Aorta (tissue), 5 donors: ENCODE results near the gene MCM10. TPM values are rescaled to one million over a fixed set of nuclear protein-coding genes. Genes with fewer than 3 reads are reported as not detected.

Experiments used
- ATAC-seq: fragments of 200-7000 bp; cut with Tn5 transposase; one replicate; pipeline ENCODE4 v1.9.1; 2022; ENCODE audit warnings: moderate library complexity; ENCODE audit not compliant: low FRiP score
- DNase-seq, 2 donors: peaks; one replicate each; pipeline ENCODE4 v3.0.0-alpha.2; 2020
- H3K27ac ChIP-seq, 2 donors: one replicate each; pipeline ENCODE4 v1.5.1; 2013; ENCODE audit warnings: low read length in 2 of 2, mild to moderate bottlenecking in 2 of 2, moderate library complexity in 2 of 2, control low read depth in 1 of 2, inconsistent platforms in 1 of 2, low read depth in 1 of 2
- H3K27me3 ChIP-seq, 2 donors: one replicate each; pipeline ENCODE4 v1.6.1; 2013; ENCODE audit warnings: control low read depth in 1 of 2, low read length in 1 of 2, mild to moderate bottlenecking in 1 of 2, moderate library complexity in 1 of 2; ENCODE audit not compliant: insufficient read depth in 2 of 2, control insufficient read depth in 1 of 2
- H3K36me3 ChIP-seq, 2 donors: one replicate each; pipeline ENCODE4 v1.6.1; 2013; ENCODE audit warnings: control low read depth in 1 of 2, low read length in 1 of 2, mild to moderate bottlenecking in 1 of 2; ENCODE audit not compliant: insufficient read depth in 2 of 2, control insufficient read depth in 1 of 2
- H3K4me1 ChIP-seq, 2 donors: one replicate each; pipeline ENCODE4 v1.6.1; 2013; ENCODE audit warnings: low read length in 2 of 2, control low read depth in 1 of 2, mild to moderate bottlenecking in 1 of 2, moderate library complexity in 1 of 2; ENCODE audit not compliant: insufficient read depth in 2 of 2, control insufficient read depth in 1 of 2
- H3K4me3 ChIP-seq, 2 donors: one replicate each; pipeline ENCODE4 v1.5.1; 2013; ENCODE audit warnings: low read length in 2 of 2, control low read depth in 1 of 2, mild to moderate bottlenecking in 1 of 2
- H3K9me3 ChIP-seq: one replicate; pipeline ENCODE4 v1.6.1; 2013; ENCODE audit warnings: mild to moderate bottlenecking, low read length; ENCODE audit not compliant: control insufficient read depth
- WGBS, 2 donors: extraction: QIAGEN DNeasy Blood & Tissue Kit; methylation state at CpG; one replicate each; pipeline ENCODE4 v1.1.7; 2013; 5-methylcytosine and 5-hydroxymethylcytosine counted together
- intact Hi-C, 2 donors: fragments of 100-400 bp; cut with DNase I; formaldehyde crosslinking; loops; one replicate each; pipeline versions ENCODE4 v1.14.2 to v1.15.0; 2022
- polyA plus RNA-seq, 2 donors: library from polyadenylated mRNA; stranded (reverse); fragments of 200-250 nt; gene quantifications; one replicate each; pipeline ENCODE4 v1.2.3, GENCODE V29; 2013
- total RNA-seq, 2 donors: library from RNA; stranded (reverse); fragmentation: NEBNext Ultra II Directional; extraction: Animal tissue kit (Norgen Biotek cat#: 25700); gene quantifications; one replicate each; pipeline ENCODE4 v1.2.1, GENCODE V29; 2021
- donor health status: healthy with polysubstance abuse.
- donor health status: Bipolar disorder and iron deficiency.
- donor health status: DM: no; HTN: no; CAD: no.
- donor health status: DM: no; HTN: no; CAD: no.
- donor health status: DM: yes; HTN: yes; CAD: no.

MCM10 gene
- total and polyA plus RNA-seq, 4 donors, result 0.13 to 0.81 (median 0.78) TPM; not detected in 1

DNA sequence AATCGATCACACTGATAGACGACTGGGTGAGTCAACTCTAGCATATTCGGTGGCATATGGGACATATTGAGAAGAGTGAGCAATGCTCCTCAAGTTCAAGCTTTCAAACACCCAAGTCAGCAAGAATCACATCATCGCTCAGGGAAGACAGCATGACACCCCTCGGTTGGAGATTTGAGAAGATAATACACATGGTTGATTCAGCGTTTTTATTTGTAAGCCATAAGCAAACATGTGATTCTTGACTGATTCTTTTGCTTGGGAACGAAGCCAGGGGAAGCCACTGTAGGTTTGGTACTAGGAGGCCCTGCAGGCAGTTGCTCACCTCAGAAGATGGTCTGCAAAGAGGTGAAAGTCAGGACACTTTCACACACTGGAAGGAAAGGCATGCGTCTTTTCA is 60.2 kb downstream of the MCM10 start:
- Histone ChIP-seq H3K27ac (no peak overlapping the region), H3K27me3 (no peaks in the 10 kb centered on the region), H3K9me3 (no peaks in the 10 kb centered on the region), H3K36me3 (no peaks in the 10 kb centered on the region), H3K4me1 (no peaks in the 10 kb centered on the region), H3K4me3 (no peak overlapping the region)
- DNase-seq, result no peak
- 95 to 97% methylated on average over 8 of the region's 8 CpGs for WGBS, 2 donors
- intact Hi-C loops, result no loop called here
- no peak for ATAC-seq

DNA sequence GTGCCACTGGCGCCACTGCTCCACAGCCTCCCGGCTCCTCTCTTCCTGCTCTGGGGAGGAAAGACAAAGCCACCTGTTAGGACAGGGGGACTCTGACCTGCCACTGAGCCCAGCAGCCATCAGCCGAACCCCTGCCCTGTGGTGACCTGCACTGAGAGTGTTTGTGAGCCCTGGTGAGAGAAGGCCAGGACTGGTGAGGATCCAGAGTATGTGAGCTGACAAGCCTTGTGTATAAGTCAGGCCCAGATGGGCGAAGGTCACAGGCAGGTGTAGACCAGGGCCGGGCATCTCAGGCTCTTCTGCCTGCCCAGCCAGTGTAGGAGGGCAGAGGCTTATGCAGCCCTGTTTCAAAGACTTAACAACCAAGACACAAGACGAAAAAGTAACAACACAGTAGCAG is 60.8 kb downstream of the MCM10 start:
- Histone ChIP-seq H3K4me3 (no peak overlapping the region), H3K4me1 (no peaks in the 10 kb centered on the region), H3K36me3 (no peaks in the 10 kb centered on the region), H3K27ac (no peak overlapping the region), H3K27me3 (no peaks in the 10 kb centered on the region), H3K9me3 (no peaks in the 10 kb centered on the region)
- no peak for ATAC-seq
- DNase-seq, result no peak
- 95 to 96% methylated on average over 6 of the region's 6 CpGs for whole genome bisulfite sequencing, 2 donors
- intact Hi-C loops, result no loop called here

DNA sequence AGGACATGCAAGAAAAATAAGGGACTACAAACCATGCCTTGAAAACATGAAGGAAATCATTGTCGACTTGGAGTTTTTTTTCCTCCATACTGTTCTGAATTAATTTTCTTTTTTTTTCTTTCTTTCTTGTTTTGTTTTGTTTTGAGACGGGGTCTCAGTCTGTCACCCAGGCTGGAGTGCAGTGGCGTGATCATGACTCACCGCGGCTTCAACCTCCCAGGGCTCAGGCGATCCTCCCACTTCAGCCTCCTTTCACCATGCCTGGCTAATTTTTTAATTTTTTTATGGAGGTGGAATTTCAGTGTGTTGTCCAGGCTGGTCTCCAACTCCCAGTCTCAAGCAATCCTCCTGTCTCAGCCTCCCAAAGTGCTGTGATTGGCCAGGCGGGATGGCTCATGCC is 61.2 kb downstream of the MCM10 start:
- no peak overlapping the region for H3K4me3 ChIP-seq
- DNase-seq (no peak), ATAC-seq (no peak)
- intact Hi-C loops, result no loop called here
- H3K36me3 ChIP-seq, result no peaks in the 10 kb centered on the region
- no peaks in the 10 kb centered on the region for H3K4me1 ChIP-seq
- H3K27me3 ChIP-seq, result no peaks in the 10 kb centered on the region
- H3K27ac ChIP-seq, result no peak overlapping the region
- no peaks in the 10 kb centered on the region for H3K9me3 ChIP-seq
- 93 to 95% methylated on average over 7 of the region's 7 CpGs for WGBS, 2 donors

DNA sequence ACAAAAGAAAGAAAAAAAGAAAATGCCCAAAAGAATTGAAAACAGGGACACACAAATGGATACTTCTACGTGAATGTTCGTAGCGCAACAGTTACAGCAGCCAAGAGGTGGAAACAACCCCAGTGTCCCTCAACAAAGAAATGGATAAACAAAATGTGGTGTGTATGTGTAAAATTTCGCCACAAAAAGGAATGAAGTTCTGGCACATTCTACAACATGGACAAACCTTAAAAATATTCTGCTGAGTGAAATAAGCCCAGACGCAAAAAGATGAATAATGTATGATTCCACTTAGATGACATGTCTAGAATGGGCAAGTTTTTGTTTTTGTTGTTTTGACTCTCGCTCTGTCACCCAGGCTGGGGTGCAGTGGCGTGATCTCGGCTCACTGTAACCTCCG is 61.9 kb downstream of the MCM10 start:
- intact Hi-C loops, result no loop called here
- ATAC-seq (no peak), DNase-seq (no peak)
- WGBS, 2 donors, result 90 to 91% methylated on average over 9 of the region's 9 CpGs
- H3K4me1 ChIP-seq, result no peaks in the 10 kb centered on the region
- H3K36me3 ChIP-seq, result no peaks in the 10 kb centered on the region
- H3K9me3 ChIP-seq, result no peaks in the 10 kb centered on the region
- no peak overlapping the region for H3K27ac ChIP-seq
- H3K4me3 ChIP-seq, result no peak overlapping the region
- H3K27me3 ChIP-seq, result no peaks in the 10 kb centered on the region

DNA sequence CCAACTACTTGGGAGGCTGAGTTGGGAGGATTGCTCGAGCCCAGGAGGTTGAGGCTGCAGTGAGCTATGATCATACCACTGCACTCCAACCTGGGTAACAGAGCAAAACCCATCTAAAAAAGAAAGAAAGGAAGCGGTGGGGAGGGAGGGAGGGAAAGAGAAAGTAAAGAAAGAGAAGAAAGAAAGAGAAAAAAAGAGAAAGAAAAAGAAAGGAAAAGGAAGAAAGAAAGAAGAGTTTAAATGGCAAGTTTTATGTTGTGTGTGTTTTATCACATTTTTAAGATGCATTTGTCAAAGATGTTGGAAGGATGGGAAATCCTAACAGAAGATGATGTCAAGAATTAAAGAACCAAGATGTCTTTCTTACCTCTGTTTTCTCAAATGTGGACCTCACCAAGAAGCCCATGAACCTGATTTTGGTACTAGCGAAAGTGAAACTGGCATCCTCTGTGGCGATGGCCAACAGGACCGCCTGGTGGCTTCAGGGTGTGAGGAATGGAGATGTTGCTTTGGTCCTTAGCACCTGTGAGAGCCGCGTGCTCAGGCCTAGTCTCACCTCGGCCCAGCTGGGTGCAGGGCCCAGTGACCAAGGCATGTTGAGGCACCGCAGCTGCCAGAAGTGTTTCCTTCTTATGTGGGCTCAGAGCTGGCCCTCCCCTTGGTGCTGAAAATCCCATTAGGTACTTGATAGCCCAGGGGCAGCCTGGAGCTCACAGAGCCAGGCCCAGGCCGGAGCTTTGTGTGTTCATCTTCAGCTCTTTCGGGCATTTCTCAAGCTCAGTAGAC is 63.0 kb downstream of the MCM10 start:
- DNase-seq, result no peak
- Histone ChIP-seq H3K27me3 (no peaks in the 10 kb centered on the region), H3K27ac (no peak overlapping the region), H3K4me1 (no peaks in the 10 kb centered on the region), H3K4me3 (no peak overlapping the region), H3K36me3 (no peaks in the 10 kb centered on the region), H3K9me3 (no peaks in the 10 kb centered on the region)
- no peak for ATAC-seq
- intact Hi-C loops, result no loop called here
- WGBS, 2 donors, result 91 to 97% methylated on average over 11 of the region's 11 CpGs

DNA sequence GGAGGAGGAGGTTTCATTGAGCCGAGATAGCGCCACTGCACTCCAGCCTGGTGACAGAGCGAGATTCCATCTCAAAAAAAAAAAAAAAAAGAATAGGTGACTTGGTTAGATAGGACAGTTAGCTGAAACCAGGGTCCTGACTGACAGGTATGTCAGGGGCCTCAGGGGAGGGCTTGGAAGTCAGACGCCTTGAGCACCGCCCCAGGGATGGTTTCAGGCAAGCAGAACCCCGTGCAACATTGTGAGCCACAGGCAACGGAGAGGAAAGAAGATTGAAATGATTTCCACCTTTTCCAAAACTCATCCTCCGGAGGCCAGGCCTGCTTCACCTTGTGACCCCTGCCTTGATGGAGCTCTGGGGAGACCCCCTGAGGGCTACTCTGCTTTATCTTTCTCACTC is 64.2 kb downstream of the MCM10 start:
- H3K27me3 ChIP-seq, result no peaks in the 10 kb centered on the region
- WGBS, 2 donors, result 94 to 96% methylated on average over 6 to 8 of the region's 8 CpGs
- H3K27ac ChIP-seq, result no peak overlapping the region
- no peaks in the 10 kb centered on the region for H3K36me3 ChIP-seq
- ATAC-seq (no peak), DNase-seq (no peak)
- intact Hi-C loops, result no loop called here
- H3K4me1 ChIP-seq, result no peaks in the 10 kb centered on the region
- no peak overlapping the region for H3K4me3 ChIP-seq
- no peaks in the 10 kb centered on the region for H3K9me3 ChIP-seq

DNA sequence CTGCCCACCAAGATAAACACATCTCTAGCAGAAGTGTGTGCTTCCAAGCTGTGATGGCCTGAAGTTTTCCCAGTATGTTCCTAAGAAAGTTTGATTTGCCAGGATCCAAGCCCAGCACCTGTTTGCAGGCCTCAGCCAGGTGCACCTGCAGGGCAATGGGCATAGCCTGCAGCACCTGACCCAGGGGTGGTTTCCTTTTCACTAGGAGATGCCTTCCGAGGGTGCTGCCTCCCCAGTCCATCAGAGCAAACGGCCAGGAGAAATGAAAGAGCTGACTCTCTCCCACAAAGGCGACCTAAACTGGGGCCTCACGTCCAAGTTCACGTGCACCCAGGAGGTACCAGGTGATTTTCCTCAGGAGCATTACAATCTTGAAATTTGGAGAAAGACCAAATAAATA is 65.7 kb downstream of the MCM10 start:
- H3K4me3 ChIP-seq, result no peak overlapping the region
- H3K4me1 ChIP-seq, result no peaks in the 10 kb centered on the region
- no peaks in the 10 kb centered on the region for H3K9me3 ChIP-seq
- no peaks in the 10 kb centered on the region for H3K36me3 ChIP-seq
- intact Hi-C loops, result no loop called here
- DNase-seq (no peak), ATAC-seq (no peak)
- H3K27me3 ChIP-seq, result no peaks in the 10 kb centered on the region
- H3K27ac ChIP-seq, result no peak overlapping the region
- WGBS, 2 donors, result 78 to 83% methylated on average over 5 of the region's 5 CpGs

DNA sequence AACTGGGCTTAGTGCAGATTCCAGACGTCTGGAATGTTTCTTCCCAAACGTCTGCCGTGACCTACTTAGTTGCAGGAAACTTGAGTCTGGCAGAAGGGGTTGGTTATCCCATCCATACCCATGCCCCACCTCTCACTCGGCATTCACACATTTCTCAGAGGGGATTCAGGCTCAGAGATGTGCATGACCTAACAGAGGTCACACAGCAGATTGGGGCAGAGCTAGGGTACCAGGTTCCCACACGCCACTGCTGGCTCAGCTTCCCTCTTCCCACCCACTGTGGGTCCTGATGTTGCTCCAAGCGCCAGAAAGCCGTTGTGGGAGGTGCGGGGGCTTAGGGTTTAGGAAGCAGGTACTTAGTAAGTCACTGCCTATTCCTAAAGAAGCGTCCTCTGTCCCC is 69.8 kb downstream of the MCM10 start:
- Histone ChIP-seq H3K27ac (no peak overlapping the region), H3K27me3 (no peaks in the 10 kb centered on the region), H3K36me3 (no peaks in the 10 kb centered on the region), H3K4me3 (no peak overlapping the region), H3K4me1 (no peaks in the 10 kb centered on the region), H3K9me3 (no peaks in the 10 kb centered on the region)
- intact Hi-C loops, result no loop called here
- DNase-seq (no peak), ATAC-seq (no peak)
- WGBS, 2 donors, result 47% methylated on average over 9 of the region's 9 CpGs

DNA sequence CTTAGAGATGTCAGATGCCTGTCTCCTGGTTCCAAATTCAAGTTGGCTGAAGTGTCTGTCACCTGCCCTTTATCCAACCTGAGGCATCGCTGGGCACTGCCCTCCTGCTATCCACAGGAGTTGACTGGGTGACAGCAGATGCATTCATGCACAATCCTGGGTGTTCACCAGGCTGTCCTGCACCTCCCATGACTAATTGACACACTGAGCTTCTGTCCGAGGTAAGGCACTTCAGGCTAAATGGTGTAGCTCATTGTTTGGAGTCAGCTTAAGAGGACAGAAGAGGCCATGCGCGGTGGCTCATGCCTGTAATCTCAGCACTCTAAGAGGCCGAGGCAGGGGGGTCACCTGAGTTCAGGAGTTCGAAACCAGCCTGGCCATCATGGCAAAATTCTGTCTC is 70.5 kb downstream of the MCM10 start:
- no peaks in the 10 kb centered on the region for H3K27me3 ChIP-seq
- no peaks in the 10 kb centered on the region for H3K36me3 ChIP-seq
- no peak overlapping the region for H3K4me3 ChIP-seq
- H3K27ac ChIP-seq, result no peak overlapping the region
- DNase-seq (no peak), ATAC-seq (no peak)
- intact Hi-C loops, result no loop called here
- no peaks in the 10 kb centered on the region for H3K9me3 ChIP-seq
- no peaks in the 10 kb centered on the region for H3K4me1 ChIP-seq
- 89 to 90% methylated on average over 6 of the region's 6 CpGs for WGBS, 2 donors
